ENCODE data around the gene FYCO1. TPM values are rescaled to one million over a fixed set of nuclear protein-coding genes. Genes with fewer than 3 reads are reported as not detected.

Gene FYCO1
- total RNA-seq, 1 donor from 2014 or later = 14.9 TPM

- ChIA-PET POLR2A (no interaction called here), CTCF (no interaction called here)
- H3K4me1 Mint-ChIP-seq = peaks cover 12% of the 10 kb centered on the region
- H3K27ac Mint-ChIP-seq = no peak overlapping the region
- peak; percentile 31 for ATAC-seq (ENCODE audit: low read depth)
- no peak for DNase-seq
- H3K27me3 Mint-ChIP-seq = no peaks in the 10 kb centered on the region
- H3K36me3 Mint-ChIP-seq (ENCODE audit: low read depth) = peaks cover 96% of the 10 kb centered on the region
- H3K4me3 Mint-ChIP-seq = no peak overlapping the region
- TF ChIP-seq, protein P1, sequence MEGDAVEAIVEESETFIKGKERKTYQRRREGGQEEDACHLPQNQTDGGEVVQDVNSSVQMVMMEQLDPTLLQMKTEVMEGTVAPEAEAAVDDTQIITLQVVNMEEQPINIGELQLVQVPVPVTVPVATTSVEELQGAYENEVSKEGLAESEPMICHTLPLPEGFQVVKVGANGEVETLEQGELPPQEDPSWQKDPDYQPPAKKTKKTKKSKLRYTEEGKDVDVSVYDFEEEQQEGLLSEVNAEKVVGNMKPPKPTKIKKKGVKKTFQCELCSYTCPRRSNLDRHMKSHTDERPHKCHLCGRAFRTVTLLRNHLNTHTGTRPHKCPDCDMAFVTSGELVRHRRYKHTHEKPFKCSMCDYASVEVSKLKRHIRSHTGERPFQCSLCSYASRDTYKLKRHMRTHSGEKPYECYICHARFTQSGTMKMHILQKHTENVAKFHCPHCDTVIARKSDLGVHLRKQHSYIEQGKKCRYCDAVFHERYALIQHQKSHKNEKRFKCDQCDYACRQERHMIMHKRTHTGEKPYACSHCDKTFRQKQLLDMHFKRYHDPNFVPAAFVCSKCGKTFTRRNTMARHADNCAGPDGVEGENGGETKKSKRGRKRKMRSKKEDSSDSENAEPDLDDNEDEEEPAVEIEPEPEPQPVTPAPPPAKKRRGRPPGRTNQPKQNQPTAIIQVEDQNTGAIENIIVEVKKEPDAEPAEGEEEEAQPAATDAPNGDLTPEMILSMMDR (IDR thresholded peaks at IDR 0.05) = no peak
- intact Hi-C loops (cut with micrococcal nuclease) = no loop called here
- no peaks in the 10 kb centered on the region for H3K9me3 Mint-ChIP-seq
Observed at GRCh38 chr3:45964139-45964538, 31.5 kb downstream of the FYCO1 start.

- DNase-seq (no peak), ATAC-seq (ENCODE audit: low read depth) (peak; percentile 65)
- Mint-ChIP-seq H3K27me3 (no peaks in the 10 kb centered on the region), H3K9me3 (no peaks in the 10 kb centered on the region), H3K4me1 (peaks cover 12% of the 10 kb centered on the region), H3K4me3 (no peak overlapping the region), H3K27ac (peak overlapping the region; percentile 41), H3K36me3 (ENCODE audit: low read depth) (peaks cover 97% of the 10 kb centered on the region)
- ChIA-PET CTCF (interaction anchor here (1.4 to 2.9 kb wide), 2 partner anchors 23 to 116 kb away, joined by 6 to 11 read pairs; no protein-coding TSS in a partner anchor), POLR2A (interaction anchor here (0.7 to 1.0 kb wide), 3 partner anchors 18 to 386 kb away, joined by 4 read pairs; no protein-coding TSS in a partner anchor)
- intact Hi-C loops (cut with micrococcal nuclease) = no loop called here
- TF ChIP-seq, protein P1 (IDR thresholded peaks at IDR 0.05) = no peak
Observed at GRCh38 chr3:45962033-45962432, 33.6 kb downstream of the FYCO1 start.

- Mint-ChIP-seq H3K9me3 (no peaks in the 10 kb centered on the region), H3K27me3 (no peaks in the 10 kb centered on the region), H3K4me1 (peaks cover 12% of the 10 kb centered on the region), H3K4me3 (no peak overlapping the region), H3K36me3 (ENCODE audit: low read depth) (peaks cover 96% of the 10 kb centered on the region), H3K27ac (no peak overlapping the region)
- DNase-seq (no peak), ATAC-seq (ENCODE audit: low read depth) (no peak)
- ChIA-PET POLR2A (no interaction called here), CTCF (interaction anchor here (1.8 kb wide), 1 partner anchor 118 kb away, joined by 4 read pairs; no protein-coding TSS in a partner anchor)
- intact Hi-C loops (cut with micrococcal nuclease) = no loop called here
- TF ChIP-seq, protein P1 (IDR thresholded peaks at IDR 0.05) = no peak
Observed at GRCh38 chr3:45960289-45960688, 35.3 kb downstream of the FYCO1 start.

DNA sequence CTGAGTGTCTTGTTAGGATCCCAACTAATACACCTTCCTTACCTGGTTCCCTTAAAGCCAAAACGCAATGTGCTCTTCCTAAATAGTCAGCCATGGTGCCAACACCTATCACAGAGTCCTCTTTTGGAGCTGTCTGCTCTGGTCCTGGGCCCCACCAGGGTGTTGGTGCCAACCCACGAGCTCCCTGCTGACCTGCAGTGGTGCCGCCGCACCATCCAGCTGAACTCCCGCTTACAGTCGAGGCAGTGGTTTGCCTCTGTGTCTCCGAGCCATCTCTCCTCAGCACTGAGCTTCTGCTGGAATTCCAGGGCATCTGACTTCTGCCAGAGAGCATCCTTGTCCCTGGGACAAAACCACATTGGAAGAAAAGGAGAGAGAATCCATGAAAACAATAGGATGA lies 36.4 kb downstream of the FYCO1 start:
- POLR2A ChIA-PET = no interaction called here
- DNase-seq (no peak), ATAC-seq (ENCODE audit: low read depth) (no peak)
- TF ChIP-seq, protein P1 (IDR thresholded peaks at IDR 0.05) = no peak
- H3K9me3 Mint-ChIP-seq = no peaks in the 10 kb centered on the region
- H3K27ac Mint-ChIP-seq = no peak overlapping the region
- peaks cover 97% of the 10 kb centered on the region for H3K36me3 Mint-ChIP-seq (ENCODE audit: low read depth)
- CTCF ChIA-PET = interaction anchor here (1.8 kb wide), 1 partner anchor 119 kb away, joined by 4 read pairs; no protein-coding TSS in a partner anchor
- intact Hi-C loops (cut with micrococcal nuclease) = no loop called here
- peaks cover 12% of the 10 kb centered on the region for H3K4me1 Mint-ChIP-seq
- H3K27me3 Mint-ChIP-seq = no peaks in the 10 kb centered on the region
- no peak overlapping the region for H3K4me3 Mint-ChIP-seq

- H3K36me3 Mint-ChIP-seq (ENCODE audit: low read depth) = peaks cover 97% of the 10 kb centered on the region
- DNase-seq (no peak), ATAC-seq (ENCODE audit: low read depth) (no peak)
- CTCF ChIA-PET = no interaction called here
- POLR2A ChIA-PET = no interaction called here
- TF ChIP-seq, protein P1 (IDR thresholded peaks at IDR 0.05) = no peak
- no peak overlapping the region for H3K27ac Mint-ChIP-seq
- H3K4me3 Mint-ChIP-seq = no peak overlapping the region
- peaks cover 12% of the 10 kb centered on the region for H3K4me1 Mint-ChIP-seq
- H3K9me3 Mint-ChIP-seq = no peaks in the 10 kb centered on the region
- no peaks in the 10 kb centered on the region for H3K27me3 Mint-ChIP-seq
- intact Hi-C loops (cut with micrococcal nuclease) = no loop called here
Observed at GRCh38 chr3:45958321-45958791, 37.3 kb downstream of the FYCO1 start.
